ENCODE data around the gene DDX39B. TPM values are rescaled to one million over a fixed set of nuclear protein-coding genes. Genes with fewer than 3 reads are reported as not detected.

DDX39B gene
- total RNA-seq, 1 donor from 2014 or later: 336 TPM

DNA sequence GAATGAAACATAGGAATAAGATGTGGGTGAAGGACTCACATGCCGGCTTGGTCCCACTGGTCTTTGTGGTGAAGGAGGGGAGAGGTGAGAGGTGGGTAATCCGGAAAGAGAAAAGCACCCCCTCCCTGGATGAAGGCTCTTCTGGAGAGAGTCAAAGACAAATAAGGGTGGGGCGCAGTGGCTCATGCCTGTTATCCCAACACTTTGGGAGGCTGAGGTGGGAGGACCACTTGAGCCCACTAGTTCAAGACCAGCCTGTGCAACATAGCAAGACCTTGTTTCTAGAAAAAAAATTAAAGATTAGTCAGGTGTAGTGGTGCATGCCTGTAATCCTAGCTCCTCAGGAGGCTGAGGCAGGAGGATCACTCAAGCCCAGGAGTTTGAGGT, 37.3 kb upstream of the DDX39B start:
- peaks cover 15% of the 10 kb centered on the region for H3K4me1 Mint-ChIP-seq (ENCODE audit: unreplicated experiment)
- no peaks in the 10 kb centered on the region for H3K9me3 Mint-ChIP-seq (ENCODE audit: unreplicated experiment)
- TF ChIP-seq, protein P1, sequence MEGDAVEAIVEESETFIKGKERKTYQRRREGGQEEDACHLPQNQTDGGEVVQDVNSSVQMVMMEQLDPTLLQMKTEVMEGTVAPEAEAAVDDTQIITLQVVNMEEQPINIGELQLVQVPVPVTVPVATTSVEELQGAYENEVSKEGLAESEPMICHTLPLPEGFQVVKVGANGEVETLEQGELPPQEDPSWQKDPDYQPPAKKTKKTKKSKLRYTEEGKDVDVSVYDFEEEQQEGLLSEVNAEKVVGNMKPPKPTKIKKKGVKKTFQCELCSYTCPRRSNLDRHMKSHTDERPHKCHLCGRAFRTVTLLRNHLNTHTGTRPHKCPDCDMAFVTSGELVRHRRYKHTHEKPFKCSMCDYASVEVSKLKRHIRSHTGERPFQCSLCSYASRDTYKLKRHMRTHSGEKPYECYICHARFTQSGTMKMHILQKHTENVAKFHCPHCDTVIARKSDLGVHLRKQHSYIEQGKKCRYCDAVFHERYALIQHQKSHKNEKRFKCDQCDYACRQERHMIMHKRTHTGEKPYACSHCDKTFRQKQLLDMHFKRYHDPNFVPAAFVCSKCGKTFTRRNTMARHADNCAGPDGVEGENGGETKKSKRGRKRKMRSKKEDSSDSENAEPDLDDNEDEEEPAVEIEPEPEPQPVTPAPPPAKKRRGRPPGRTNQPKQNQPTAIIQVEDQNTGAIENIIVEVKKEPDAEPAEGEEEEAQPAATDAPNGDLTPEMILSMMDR (IDR thresholded peaks at IDR 0.05; ENCODE audit: unreplicated experiment): no peak
- no peaks in the 10 kb centered on the region for H3K36me3 Mint-ChIP-seq (ENCODE audit: low read depth, unreplicated experiment)
- H3K4me3 Mint-ChIP-seq (ENCODE audit: unreplicated experiment): no peak overlapping the region
- no peak for DNase-seq (ENCODE audit: low spot score)
- H3K27me3 Mint-ChIP-seq (ENCODE audit: unreplicated experiment): peaks cover 11% of the 10 kb centered on the region
- H3K27ac Mint-ChIP-seq (ENCODE audit: unreplicated experiment): no peak overlapping the region

DNA sequence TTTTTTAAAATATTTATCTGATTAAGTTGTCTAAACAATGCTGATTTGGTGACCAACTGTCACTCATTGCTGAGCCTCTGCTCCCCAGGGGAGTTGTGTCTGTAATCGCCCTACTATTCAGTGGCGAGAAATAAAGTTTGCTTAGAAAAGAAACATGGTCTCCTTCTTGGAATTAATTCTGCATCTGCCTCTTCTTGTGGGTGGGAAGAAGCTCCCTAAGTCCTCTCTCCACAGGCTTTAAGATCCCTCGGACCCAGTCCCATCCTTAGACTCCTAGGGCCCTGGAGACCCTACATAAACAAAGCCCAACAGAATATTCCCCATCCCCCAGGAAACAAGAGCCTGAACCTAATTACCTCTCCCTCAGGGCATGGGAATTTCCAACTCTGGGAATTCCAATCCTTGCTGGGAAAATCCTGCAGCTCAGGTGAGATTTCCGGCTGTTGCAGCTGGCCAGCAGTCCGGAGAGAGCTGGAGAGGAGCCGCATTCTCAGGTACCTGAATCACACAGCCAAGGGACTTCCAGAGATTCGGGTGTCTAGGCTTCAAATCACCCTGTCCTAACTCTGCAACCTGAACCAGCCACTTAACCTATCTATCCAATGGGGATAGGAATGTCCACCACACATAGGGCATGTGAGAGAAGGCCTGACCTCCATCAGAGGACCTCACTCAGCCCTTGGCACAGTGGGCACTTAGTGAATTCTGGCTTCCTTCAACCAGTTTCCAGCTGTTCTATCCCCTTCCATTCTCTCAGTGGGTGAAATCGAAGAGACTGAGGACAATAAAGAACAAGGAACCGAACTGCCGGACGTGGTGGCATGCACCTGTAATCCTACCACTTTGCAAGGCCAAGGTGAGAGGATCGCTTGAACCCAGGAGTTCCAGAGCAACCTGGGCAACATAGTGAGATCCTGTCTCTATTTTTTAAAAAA, 36.6 kb upstream of the DDX39B start:
- H3K4me1 Mint-ChIP-seq (ENCODE audit: unreplicated experiment): peaks cover 20% of the 10 kb centered on the region
- H3K4me3 Mint-ChIP-seq (ENCODE audit: unreplicated experiment): no peak overlapping the region
- no peak overlapping the region for H3K27ac Mint-ChIP-seq (ENCODE audit: unreplicated experiment)
- TF ChIP-seq, protein P1 (IDR thresholded peaks at IDR 0.05; ENCODE audit: unreplicated experiment): no peak
- H3K36me3 Mint-ChIP-seq (ENCODE audit: low read depth, unreplicated experiment): no peaks in the 10 kb centered on the region
- peaks cover 11% of the 10 kb centered on the region for H3K27me3 Mint-ChIP-seq (ENCODE audit: unreplicated experiment)
- no peak for DNase-seq (ENCODE audit: low spot score)
- H3K9me3 Mint-ChIP-seq (ENCODE audit: unreplicated experiment): no peaks in the 10 kb centered on the region

DNA sequence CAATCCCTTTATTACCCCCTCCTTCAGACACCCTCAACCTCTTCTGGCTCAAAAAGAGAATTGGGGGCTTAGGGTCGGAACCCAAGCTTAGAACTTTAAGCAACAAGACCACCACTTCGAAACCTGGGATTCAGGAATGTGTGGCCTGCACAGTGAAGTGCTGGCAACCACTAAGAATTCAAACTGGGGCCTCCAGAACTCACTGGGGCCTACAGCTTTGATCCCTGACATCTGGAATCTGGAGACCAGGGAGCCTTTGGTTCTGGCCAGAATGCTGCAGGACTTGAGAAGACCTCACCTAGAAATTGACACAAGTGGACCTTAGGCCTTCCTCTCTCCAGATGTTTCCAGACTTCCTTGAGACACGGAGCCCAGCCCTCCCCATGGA, 35.8 kb upstream of the DDX39B start:
- DNase-seq (ENCODE audit: low spot score): no peak
- peaks cover 10% of the 10 kb centered on the region for H3K27me3 Mint-ChIP-seq (ENCODE audit: unreplicated experiment)
- H3K4me1 Mint-ChIP-seq (ENCODE audit: unreplicated experiment): peaks cover 20% of the 10 kb centered on the region
- no peaks in the 10 kb centered on the region for H3K9me3 Mint-ChIP-seq (ENCODE audit: unreplicated experiment)
- H3K36me3 Mint-ChIP-seq (ENCODE audit: low read depth, unreplicated experiment): no peaks in the 10 kb centered on the region
- no peak overlapping the region for H3K4me3 Mint-ChIP-seq (ENCODE audit: unreplicated experiment)
- no peak overlapping the region for H3K27ac Mint-ChIP-seq (ENCODE audit: unreplicated experiment)
- TF ChIP-seq, protein P1 (IDR thresholded peaks at IDR 0.05; ENCODE audit: unreplicated experiment): no peak

DNA sequence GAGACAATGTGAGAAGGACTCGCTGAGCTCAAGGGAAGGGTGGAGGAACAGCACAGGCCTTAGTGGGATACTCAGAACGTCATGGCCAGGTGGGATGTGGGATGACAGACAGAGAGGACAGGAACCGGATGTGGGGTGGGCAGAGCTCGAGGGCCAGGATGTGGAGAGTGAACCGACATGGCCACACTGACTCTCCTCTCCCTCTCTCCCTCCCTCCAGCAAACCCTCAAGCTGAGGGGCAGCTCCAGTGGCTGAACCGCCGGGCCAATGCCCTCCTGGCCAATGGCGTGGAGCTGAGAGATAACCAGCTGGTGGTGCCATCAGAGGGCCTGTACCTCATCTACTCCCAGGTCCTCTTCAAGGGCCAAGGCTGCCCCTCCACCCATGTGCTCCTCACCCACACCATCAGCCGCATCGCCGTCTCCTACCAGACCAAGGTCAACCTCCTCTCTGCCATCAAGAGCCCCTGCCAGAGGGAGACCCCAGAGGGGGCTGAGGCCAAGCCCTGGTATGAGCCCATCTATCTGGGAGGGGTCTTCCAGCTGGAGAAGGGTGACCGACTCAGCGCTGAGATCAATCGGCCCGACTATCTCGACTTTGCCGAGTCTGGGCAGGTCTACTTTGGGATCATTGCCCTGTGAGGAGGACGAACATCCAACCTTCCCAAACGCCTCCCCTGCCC, 35.2 kb upstream of the DDX39B start:
- TF ChIP-seq, protein P1 (IDR thresholded peaks at IDR 0.05; ENCODE audit: unreplicated experiment): no peak
- DNase-seq (ENCODE audit: low spot score): no peak
- Mint-ChIP-seq H3K4me1 (ENCODE audit: unreplicated experiment) (peaks cover 20% of the 10 kb centered on the region), H3K9me3 (ENCODE audit: unreplicated experiment) (no peaks in the 10 kb centered on the region), H3K27me3 (ENCODE audit: unreplicated experiment) (peaks cover 11% of the 10 kb centered on the region), H3K4me3 (ENCODE audit: unreplicated experiment) (no peak overlapping the region), H3K36me3 (ENCODE audit: low read depth, unreplicated experiment) (no peaks in the 10 kb centered on the region), H3K27ac (ENCODE audit: unreplicated experiment) (no peak overlapping the region)

Measured in endothelial cell (in vitro differentiated cells).